ENCODE results near the gene SRRM2.

The SRRM2 gene

GRCh38 chr16:2740476-2740875, 12.0 kb upstream of the SRRM2 start:
- DNase-seq: no peak

GRCh38 chr16:2741168-2741567, 11.3 kb upstream of the SRRM2 start:
- no peak for DNase-seq

- DNase-seq: no peak
Measured at GRCh38 chr16:2742323-2743006, 10.0 kb upstream of the SRRM2 start.

- no peak for DNase-seq
Measured at GRCh38 chr16:2743007-2743810, 9.2 kb upstream of the SRRM2 start.

- no peak for DNase-seq
Measured at GRCh38 chr16:2744711-2745110, 7.7 kb upstream of the SRRM2 start.

- DNase-seq: no peak
Measured at GRCh38 chr16:2745116-2745890, 7.1 kb upstream of the SRRM2 start.

GRCh38 chr16:2745961-2746360, 6.5 kb upstream of the SRRM2 start:
- no peak for DNase-seq

- DNase-seq: no peak
Measured at GRCh38 chr16:2748757-2749455, 3.5 kb upstream of the SRRM2 start.

GRCh38 chr16:2749476-2749875, 3.0 kb upstream of the SRRM2 start:
- no peak for DNase-seq

- DNase-seq: no peak
Measured at GRCh38 chr16:2749936-2750335, 2.5 kb upstream of the SRRM2 start.

GRCh38 chr16:2751577-2752034, 832 bp upstream of the SRRM2 start:
- no peak for DNase-seq

GRCh38 chr16:2752850-2753732, 653 bp downstream of the SRRM2 start:
- DNase-seq: peak; percentile 80 to 95 (median 90)

GRCh38 chr16:2753733-2754020, 1.2 kb downstream of the SRRM2 start:
- DNase-seq: peak; percentile 49 to 54 (median 52)

- DNase-seq: no peak
Measured at GRCh38 chr16:2755158-2755557, 2.7 kb downstream of the SRRM2 start.

- no peak for DNase-seq
Measured at GRCh38 chr16:2756288-2757015, 4.0 kb downstream of the SRRM2 start.

- DNase-seq: no peak
Measured at GRCh38 chr16:2757344-2757743, 4.9 kb downstream of the SRRM2 start.

- DNase-seq: no peak
Measured at GRCh38 chr16:2761472-2761871, 9.0 kb downstream of the SRRM2 start.

- DNase-seq: no peak
Measured at GRCh38 chr16:2761886-2762583, 9.6 kb downstream of the SRRM2 start.

- no peak for DNase-seq
Measured at GRCh38 chr16:2762711-2763110, 10.3 kb downstream of the SRRM2 start.

GRCh38 chr16:2763173-2763572, 10.7 kb downstream of the SRRM2 start:
- no peak for DNase-seq

- DNase-seq: no peak
Measured at GRCh38 chr16:2764718-2765117, 12.3 kb downstream of the SRRM2 start.

Measured in suppressor macrophage treated with lipopolysaccharide for 1 hour (primary cell).